Suprapubic skin (tissue), 4 donors: ENCODE data around the gene DVL1. TPM values are rescaled to one million over a fixed set of nuclear protein-coding genes. Genes with fewer than 3 reads are reported as not detected.

ENCODE experiments used
- DNase-seq, 2 donors: peaks; one replicate each; pipeline ENCODE4 v3.0.0-alpha.2; 2019; ENCODE audit warnings: low spot score in 2 of 2
- H3K27ac ChIP-seq: fragments of 200-600 bp; sonication (generic); one replicate; pipeline ENCODE4 v1.5.1; 2019
- H3K27me3 ChIP-seq: fragments of 200-600 bp; sonication (generic); one replicate; pipeline ENCODE4 v1.5.1; 2019
- H3K36me3 ChIP-seq: fragments of 200-600 bp; sonication (generic); one replicate; pipeline ENCODE4 v1.5.1; 2019
- H3K4me1 ChIP-seq: fragments of 200-600 bp; sonication (generic); one replicate; pipeline ENCODE4 v1.5.1; 2019
- H3K4me3 ChIP-seq: fragments of 200-600 bp; sonication (generic); one replicate; pipeline ENCODE4 v1.5.1; 2019; ENCODE audit warnings: mild to moderate bottlenecking
- H3K9me3 ChIP-seq: fragments of 200-600 bp; sonication (generic); one replicate; pipeline ENCODE4 v1.5.1; 2019
- CTCF ChIP-seq, 2 donors: fragments of 200-600 bp in 1 of 2; fragments of 450-650 bp in 1 of 2; sonication (generic) in 1 of 2; IDR thresholded peaks; one replicate each; pipeline ENCODE4 v1.5.1; 2016 to 2019; ENCODE audit warnings: antibody characterized with exemption in 2 of 2, mild to moderate bottlenecking in 1 of 2, moderate library complexity in 1 of 2
- EP300 ChIP-seq: sonication (generic); formaldehyde crosslinking; IDR thresholded peaks from one replicate; pipeline ENCODE4 v1.6.1; 2017; ENCODE audit warnings: antibody characterized with exemption
- POLR2A ChIP-seq, 2 donors: fragments of 450-650 bp; IDR thresholded peaks; one replicate each; pipeline ENCODE4 v1.6.1; 2017; ENCODE audit warnings: antibody characterized with exemption in 2 of 2, mild to moderate bottlenecking in 2 of 2, moderate library complexity in 2 of 2
- POLR2AphosphoS5 ChIP-seq, 3 donors: sonication (generic); formaldehyde crosslinking; IDR thresholded peaks; one replicate each; pipeline ENCODE4 v1.6.1; 2017; ENCODE audit warnings: antibody characterized with exemption in 3 of 3
- WGBS: methylation state at CpG from one replicate; pipeline ENCODE4 v1.1.5; 2018; 5-methylcytosine and 5-hydroxymethylcytosine counted together
- total RNA-seq, 4 donors: library from RNA; depleted of rRNA; stranded (reverse); fragments of >200 nt; gene quantifications; one replicate each; pipeline ENCODE4 v1.1.0, GENCODE V29; 2016

Gene DVL1
- total RNA-seq, 4 donors from 2014 or later: 99.4 to 151 (median 106) TPM

- WGBS: no CpG with 5 or more reads among the region's 52 CpGs
- H3K4me1 ChIP-seq: peaks cover 84% of the 10 kb centered on the region
- no peaks in the 10 kb centered on the region for H3K9me3 ChIP-seq
- H3K27ac ChIP-seq: peak overlapping the region; percentile 30
- peaks cover 26% of the 10 kb centered on the region for H3K27me3 ChIP-seq
- peak overlapping the region; percentile 48 for H3K4me3 ChIP-seq
- H3K36me3 ChIP-seq: no peaks in the 10 kb centered on the region
- no peak for DNase-seq
- TF ChIP-seq POLR2AphosphoS5 (IDR thresholded peaks at IDR 0.05): no peak
These were observed 6.2 kb upstream of the DVL1 start for GRCh38 chr1:1355416-1355815.

GRCh38 chr1:1354271-1355247 is 5.3 kb upstream of the DVL1 start:
- Histone ChIP-seq H3K4me3 (peak overlapping the region; percentile 48), H3K9me3 (no peaks in the 10 kb centered on the region), H3K27ac (no peak overlapping the region), H3K27me3 (peaks cover 26% of the 10 kb centered on the region), H3K36me3 (no peaks in the 10 kb centered on the region), H3K4me1 (peaks cover 76% of the 10 kb centered on the region)
- no peak for DNase-seq
- TF ChIP-seq POLR2AphosphoS5 (IDR thresholded peaks at IDR 0.05) (no peak), CTCF (IDR thresholded peaks at IDR 0.05) (no peak), EP300 (no peak), POLR2A (IDR thresholded peaks at IDR 0.05) (no peak)
- 68% methylated on average over 14 of the region's 116 CpGs for WGBS

- no peak for TF ChIP-seq POLR2AphosphoS5 (IDR thresholded peaks at IDR 0.05)
- TF ChIP-seq CTCF (IDR thresholded peaks at IDR 0.05): no peak
- no peak for TF ChIP-seq POLR2A (IDR thresholded peaks at IDR 0.05)
- TF ChIP-seq EP300: no peak
- no peaks in the 10 kb centered on the region for H3K9me3 ChIP-seq
- no peak overlapping the region for H3K27ac ChIP-seq
- no peaks in the 10 kb centered on the region for H3K36me3 ChIP-seq
- peaks cover 68% of the 10 kb centered on the region for H3K4me1 ChIP-seq
- peaks cover 26% of the 10 kb centered on the region for H3K27me3 ChIP-seq
- no peak for DNase-seq
- H3K4me3 ChIP-seq: no peak overlapping the region
- WGBS: 41% methylated on average over 12 of the region's 28 CpGs
These were observed 4.4 kb upstream of the DVL1 start for GRCh38 chr1:1353389-1354151.

DNA sequence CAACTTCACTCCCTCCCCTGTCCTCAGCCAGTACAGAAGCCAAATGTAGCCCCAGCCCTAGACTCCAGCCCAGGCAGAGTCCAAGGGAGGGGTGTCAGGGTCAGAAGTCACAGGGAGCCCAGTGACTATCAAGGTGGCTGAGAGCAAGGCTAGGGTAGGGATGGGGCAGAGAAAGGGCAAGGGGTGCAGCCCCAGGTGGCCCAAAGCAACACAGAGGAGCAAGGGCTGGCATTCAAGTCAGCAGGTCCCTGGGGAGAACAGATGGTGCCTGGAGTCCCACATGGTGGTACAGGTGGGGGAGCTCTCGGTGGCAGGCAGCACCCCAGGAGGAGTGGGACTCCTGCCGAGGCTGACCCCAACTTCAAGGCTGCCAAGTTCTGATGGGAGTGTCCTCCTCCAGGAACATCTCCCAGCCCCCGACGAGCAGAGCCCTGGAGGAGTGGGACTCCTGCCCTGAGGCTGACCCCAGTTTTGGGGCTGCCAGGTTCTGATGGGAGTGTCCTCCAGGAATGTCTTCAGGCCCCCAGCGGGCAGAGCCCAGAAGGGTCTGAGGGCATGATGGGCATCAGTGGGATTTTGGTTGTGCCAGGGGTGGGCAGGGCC is 3.7 kb upstream of the DVL1 start:
- Histone ChIP-seq H3K27me3 (peaks cover 26% of the 10 kb centered on the region), H3K4me3 (no peak overlapping the region), H3K9me3 (no peaks in the 10 kb centered on the region), H3K36me3 (no peaks in the 10 kb centered on the region), H3K4me1 (peaks cover 70% of the 10 kb centered on the region), H3K27ac (no peak overlapping the region)
- no peak for TF ChIP-seq POLR2AphosphoS5 (IDR thresholded peaks at IDR 0.05)
- TF ChIP-seq POLR2A (IDR thresholded peaks at IDR 0.05): no peak
- no peak for TF ChIP-seq CTCF (IDR thresholded peaks at IDR 0.05)
- TF ChIP-seq EP300: no peak
- no CpG with 5 or more reads among the region's 5 CpGs for WGBS
- DNase-seq: no peak

DNA sequence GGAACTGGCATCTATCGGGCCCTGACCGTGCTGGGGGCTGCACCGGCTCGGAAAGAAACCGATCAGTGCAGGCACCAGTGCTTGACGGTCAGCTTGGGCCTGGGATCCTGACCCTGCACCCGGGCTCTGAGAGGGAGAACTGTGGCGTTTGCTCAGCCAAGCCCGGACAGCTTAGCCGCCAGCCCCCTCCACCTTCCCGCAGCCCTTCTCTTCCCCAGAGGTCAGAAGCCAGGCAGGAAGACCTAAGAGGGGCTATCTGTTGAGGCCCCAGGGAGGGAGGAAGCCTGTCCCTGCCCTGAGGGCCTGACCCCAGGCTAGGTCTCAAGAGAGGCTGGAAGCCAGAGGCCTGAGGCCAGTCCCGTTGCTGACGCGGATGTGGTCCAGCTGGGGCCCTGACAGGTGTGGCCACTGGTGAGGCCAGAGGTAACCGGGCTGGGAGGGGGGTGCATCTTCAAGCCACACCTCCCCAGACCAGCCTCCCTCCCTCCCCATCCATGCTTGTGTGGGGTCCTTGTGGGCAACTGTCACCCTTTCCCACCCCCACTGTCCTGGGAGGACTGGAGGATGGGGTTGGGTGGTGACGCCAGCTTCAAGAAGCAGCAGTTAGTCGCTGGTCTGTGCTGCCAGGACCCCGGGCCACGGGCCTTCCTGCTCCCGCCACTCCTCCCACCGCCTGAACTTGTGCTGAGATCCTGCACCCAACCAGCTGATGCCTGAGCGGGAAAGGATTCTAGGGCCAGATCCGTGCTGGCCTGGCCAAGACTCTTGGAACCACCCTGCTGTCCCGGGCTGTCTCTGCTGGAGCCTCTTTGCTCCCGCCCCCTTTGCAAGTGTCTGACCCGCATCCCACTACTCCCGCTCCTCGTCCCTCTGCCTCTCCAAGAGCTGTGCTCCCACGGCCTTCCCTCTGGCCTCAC is 2.6 kb upstream of the DVL1 start:
- peaks cover 26% of the 10 kb centered on the region for H3K27me3 ChIP-seq
- H3K36me3 ChIP-seq: no peaks in the 10 kb centered on the region
- no peak for DNase-seq
- H3K9me3 ChIP-seq: no peaks in the 10 kb centered on the region
- TF ChIP-seq CTCF (IDR thresholded peaks at IDR 0.05): no peak
- no peak for TF ChIP-seq POLR2A (IDR thresholded peaks at IDR 0.05)
- no peak for TF ChIP-seq EP300
- TF ChIP-seq POLR2AphosphoS5 (IDR thresholded peaks at IDR 0.05): no peak
- H3K27ac ChIP-seq: peak overlapping the region; percentile 3
- peaks cover 74% of the 10 kb centered on the region for H3K4me1 ChIP-seq
- peak overlapping the region; percentile 17 for H3K4me3 ChIP-seq
- WGBS: 48% methylated on average over 6 of the region's 29 CpGs
